CD4-positive, alpha-beta T cell (primary cell): Measurements from ENCODE around the gene TNP2. TPM values are rescaled to one million over a fixed set of nuclear protein-coding genes. Genes with fewer than 3 reads are reported as not detected.

Experiments used
- ATAC-seq: fragments of 200-7000 bp; cut with Tn5 transposase; one replicate; pipeline ENCODE4 v1.10.0; 2022; ENCODE audit warnings: mild to moderate bottlenecking; ENCODE audit not compliant: poor library complexity
- CTCF ChIA-PET: fragments of 350-600 bp; sonication (Branson Sonifier 250); formaldehyde crosslinking; loops from one replicate; lab custom pipeline; 2021; ENCODE audit warnings: antibody characterized with exemption, inconsistent platforms; lab: Charles Lee
- POLR2A ChIA-PET: fragments of 350-600 bp; sonication (Branson Sonifier 250); formaldehyde crosslinking; loops from one replicate; lab custom pipeline; 2021; ENCODE audit warnings: antibody characterized with exemption, inconsistent platforms; lab: Charles Lee
- DNase-seq, 14 experiments: peaks; one replicate each; pipeline ENCODE4 v3.0.0-alpha.2; 2013 to 2020; ENCODE audit warnings: mixed read lengths in 2 of 14
- H3K27ac ChIP-seq, 2 donors: one replicate each; pipeline versions ENCODE4 v1.5.1 to v1.7.0; 2013; ENCODE audit warnings: low read length in 2 of 2, low read depth in 1 of 2, mild to moderate bottlenecking in 1 of 2
- H3K27me3 ChIP-seq, 2 experiments: 1 replicate in 1 of 2; 2 replicates in 1 of 2; pipeline versions ENCODE4 v1.6.1 to v1.7.0; 2013; ENCODE audit warnings: low read length in 2 of 2, control low read depth in 1 of 2, mild to moderate bottlenecking in 1 of 2, moderate library complexity in 1 of 2; ENCODE audit not compliant: insufficient read depth in 2 of 2, control insufficient read depth in 1 of 2
- H3K36me3 ChIP-seq: one replicate; pipeline ENCODE4 v1.6.1; 2013; ENCODE audit warnings: low read length, control low read depth; ENCODE audit not compliant: insufficient read depth
- H3K4me1 ChIP-seq: one replicate; pipeline ENCODE4 v1.6.1; 2013; ENCODE audit warnings: low read length, control low read depth; ENCODE audit not compliant: insufficient read depth
- H3K4me3 ChIP-seq: one replicate; pipeline ENCODE4 v1.5.1; 2013; ENCODE audit warnings: mild to moderate bottlenecking, low read length, moderate library complexity
- H3K9me3 ChIP-seq, 2 experiments: 1 replicate in 1 of 2; 2 replicates in 1 of 2; pipeline versions ENCODE4 v1.6.1 to v1.7.0; 2013; ENCODE audit warnings: low read length in 2 of 2, mild to moderate bottlenecking in 2 of 2, control low read depth in 1 of 2, moderate library complexity in 1 of 2; ENCODE audit not compliant: control insufficient read depth in 1 of 2, insufficient read depth in 1 of 2
- H3K27ac Mint-ChIP-seq: one replicate; pipeline ENCODE4 v1.8.0; 2020; ENCODE audit warnings: mixed read lengths
- H3K27me3 Mint-ChIP-seq: one replicate; pipeline ENCODE4 v1.8.0; 2021; ENCODE audit warnings: mixed read lengths
- H3K36me3 Mint-ChIP-seq: one replicate; pipeline ENCODE4 v1.8.0; 2021; ENCODE audit warnings: low read depth, mixed read lengths
- H3K4me1 Mint-ChIP-seq: one replicate; pipeline ENCODE4 v1.8.0; 2021; ENCODE audit warnings: low read depth, mixed read lengths
- H3K4me3 Mint-ChIP-seq: one replicate; pipeline ENCODE4 v1.8.0; 2020; ENCODE audit warnings: mild to moderate bottlenecking, mixed read lengths
- H3K9me3 Mint-ChIP-seq: one replicate; pipeline ENCODE4 v1.8.0; 2020; ENCODE audit warnings: mixed read lengths
- intact Hi-C, 2 experiments: fragments of 100-400 bp; cut with DNase I in 1 of 2; cut with micrococcal nuclease in 1 of 2; formaldehyde crosslinking; loops; one replicate each; pipeline versions ENCODE4 v1.15.1 to v1.9.0; 2023 to 2025; cut with DNase I, micrococcal nuclease
- total RNA-seq, 174 experiments: library from RNA in 2 of 174; stranded (reverse) in 2 of 174; gene quantifications; one replicate each; pipeline ENCODE4 v1.2.3 and lab custom pipeline; 2021 to 2026
- TF ChIP-seq, protein P1 (sequence below): fragments of 200-600 bp; IDR thresholded peaks from one replicate; pipeline ENCODE4 v1.8.0; 2022; ENCODE audit warnings: antibody characterized with exemption, mild to moderate bottlenecking

Gene TNP2
- total RNA-seq, 2 experiments from 2014 or later = not detected

DNA sequence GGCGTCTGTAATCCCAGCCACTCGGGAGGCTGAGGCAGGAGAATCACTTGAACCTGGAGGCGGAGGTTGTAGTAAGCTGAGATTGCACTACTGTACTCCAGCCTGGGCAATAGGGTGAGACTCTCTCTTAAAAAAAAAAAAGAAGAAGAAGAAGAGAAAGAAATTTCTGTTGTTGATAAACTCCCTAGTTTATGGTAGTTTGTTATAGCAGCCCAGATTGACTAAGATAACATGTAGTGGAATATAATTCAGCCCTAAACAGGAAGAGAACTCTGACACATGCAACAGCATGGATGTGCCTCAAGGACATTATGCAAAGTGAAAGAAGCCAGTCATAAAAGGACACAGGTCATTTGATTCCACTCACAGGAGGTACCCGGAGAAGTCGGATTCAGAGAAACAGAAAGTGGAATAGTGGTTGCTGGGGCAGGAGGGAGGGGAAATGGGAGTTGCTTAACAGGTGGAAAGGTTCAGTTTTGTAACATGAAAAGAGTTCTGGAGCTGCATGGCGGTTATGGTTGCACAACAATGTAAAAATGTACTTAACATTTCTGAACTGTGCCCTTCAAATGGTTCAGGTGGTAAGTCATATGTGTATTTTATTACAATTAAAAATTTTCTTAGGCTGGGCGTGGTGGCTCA, 38.0 kb upstream of the TNP2 start:
- CTCF ChIA-PET = no interaction called here
- DNase-seq (peak in 1 of 14 experiments; percentile 25), ATAC-seq (no peak)
- Histone ChIP-seq H3K36me3 (no peaks in the 10 kb centered on the region), H3K9me3 (no peaks in the 10 kb centered on the region), H3K4me1 (peaks cover 27% of the 10 kb centered on the region), H3K4me3 (no peak overlapping the region), H3K27ac (no peak overlapping the region), H3K27me3 (no peaks in the 10 kb centered on the region)
- H3K27me3 Mint-ChIP-seq = no peaks in the 10 kb centered on the region
- no peaks in the 10 kb centered on the region for H3K9me3 Mint-ChIP-seq
- TF ChIP-seq, protein P1, sequence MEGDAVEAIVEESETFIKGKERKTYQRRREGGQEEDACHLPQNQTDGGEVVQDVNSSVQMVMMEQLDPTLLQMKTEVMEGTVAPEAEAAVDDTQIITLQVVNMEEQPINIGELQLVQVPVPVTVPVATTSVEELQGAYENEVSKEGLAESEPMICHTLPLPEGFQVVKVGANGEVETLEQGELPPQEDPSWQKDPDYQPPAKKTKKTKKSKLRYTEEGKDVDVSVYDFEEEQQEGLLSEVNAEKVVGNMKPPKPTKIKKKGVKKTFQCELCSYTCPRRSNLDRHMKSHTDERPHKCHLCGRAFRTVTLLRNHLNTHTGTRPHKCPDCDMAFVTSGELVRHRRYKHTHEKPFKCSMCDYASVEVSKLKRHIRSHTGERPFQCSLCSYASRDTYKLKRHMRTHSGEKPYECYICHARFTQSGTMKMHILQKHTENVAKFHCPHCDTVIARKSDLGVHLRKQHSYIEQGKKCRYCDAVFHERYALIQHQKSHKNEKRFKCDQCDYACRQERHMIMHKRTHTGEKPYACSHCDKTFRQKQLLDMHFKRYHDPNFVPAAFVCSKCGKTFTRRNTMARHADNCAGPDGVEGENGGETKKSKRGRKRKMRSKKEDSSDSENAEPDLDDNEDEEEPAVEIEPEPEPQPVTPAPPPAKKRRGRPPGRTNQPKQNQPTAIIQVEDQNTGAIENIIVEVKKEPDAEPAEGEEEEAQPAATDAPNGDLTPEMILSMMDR = no peak
- H3K27ac Mint-ChIP-seq = no peak overlapping the region
- POLR2A ChIA-PET = no interaction called here
- H3K4me3 Mint-ChIP-seq = no peak overlapping the region
- H3K4me1 Mint-ChIP-seq = peaks cover 18% of the 10 kb centered on the region
- H3K36me3 Mint-ChIP-seq = no peaks in the 10 kb centered on the region
- intact Hi-C loops = no loop called here

DNA sequence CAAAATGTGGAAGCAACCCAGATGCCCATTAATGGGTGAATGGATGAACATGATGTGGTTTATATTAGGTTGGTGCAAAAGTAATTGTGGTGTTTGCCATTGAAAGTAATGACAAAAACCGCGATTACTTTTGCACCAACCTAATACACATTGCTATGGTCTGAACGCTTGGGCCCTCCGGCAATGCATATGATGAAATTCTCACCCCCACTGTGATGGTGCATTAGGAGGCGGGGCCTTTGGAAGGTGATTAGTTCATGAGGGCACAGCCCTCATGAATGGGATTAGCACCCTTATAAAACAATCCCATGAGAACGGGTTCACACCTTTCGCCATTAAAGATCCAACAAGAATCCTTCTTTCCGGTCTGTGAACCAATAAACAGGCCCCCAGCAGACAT, 37.3 kb upstream of the TNP2 start:
- Histone ChIP-seq H3K9me3 (no peaks in the 10 kb centered on the region), H3K36me3 (no peaks in the 10 kb centered on the region), H3K4me3 (no peak overlapping the region), H3K4me1 (peaks cover 21% of the 10 kb centered on the region), H3K27me3 (no peaks in the 10 kb centered on the region), H3K27ac (no peak overlapping the region)
- no peaks in the 10 kb centered on the region for H3K36me3 Mint-ChIP-seq
- H3K4me1 Mint-ChIP-seq = peaks cover 11% of the 10 kb centered on the region
- H3K4me3 Mint-ChIP-seq = no peak overlapping the region
- no peaks in the 10 kb centered on the region for H3K27me3 Mint-ChIP-seq
- no peak overlapping the region for H3K27ac Mint-ChIP-seq
- POLR2A ChIA-PET = no interaction called here
- DNase-seq = no peak
- CTCF ChIA-PET = no interaction called here
- no peaks in the 10 kb centered on the region for H3K9me3 Mint-ChIP-seq
- intact Hi-C loops = no loop called here
- ATAC-seq = no peak
- TF ChIP-seq, protein P1 = no peak

DNA sequence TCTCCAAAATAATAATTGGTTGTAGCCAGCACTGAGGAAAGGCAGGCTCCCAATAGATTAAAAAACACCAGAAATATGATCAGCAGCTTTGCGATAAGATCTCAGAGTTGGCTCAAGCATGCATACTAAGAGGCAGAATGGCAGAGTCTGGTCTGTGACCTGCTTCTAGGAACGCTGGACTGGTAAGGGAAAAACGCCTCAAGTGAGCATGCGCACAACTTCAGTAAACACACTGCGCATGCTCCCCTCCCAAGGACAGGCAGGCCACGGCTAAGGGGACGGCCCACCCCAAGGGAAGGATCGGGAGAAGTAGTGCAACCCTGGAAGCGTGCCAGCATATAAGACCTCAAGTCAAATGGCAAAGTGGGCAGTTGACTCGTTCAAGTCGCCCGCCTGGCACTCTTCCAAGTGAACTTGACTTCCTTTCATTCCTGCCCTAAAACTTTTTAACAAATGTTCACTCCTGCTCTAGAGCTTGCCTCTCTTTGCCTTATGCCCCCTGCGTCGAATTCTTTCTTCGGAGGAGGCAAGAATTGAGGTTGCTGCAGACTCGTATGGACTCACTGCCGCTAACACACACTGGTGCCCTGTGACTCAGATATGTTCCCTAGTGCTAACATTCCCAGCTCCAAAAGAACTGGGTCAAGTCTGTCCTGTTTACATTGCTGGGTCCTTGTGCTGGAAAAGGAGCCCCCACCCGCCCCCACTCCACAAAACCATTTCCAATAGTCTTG, 34.4 kb upstream of the TNP2 start:
- Mint-ChIP-seq H3K9me3 (no peaks in the 10 kb centered on the region), H3K4me1 (peaks cover 6% of the 10 kb centered on the region), H3K36me3 (no peaks in the 10 kb centered on the region), H3K4me3 (no peak overlapping the region), H3K27ac (no peak overlapping the region), H3K27me3 (no peaks in the 10 kb centered on the region)
- ATAC-seq (no peak), DNase-seq (no peak)
- Histone ChIP-seq H3K9me3 (no peaks in the 10 kb centered on the region), H3K4me3 (no peak overlapping the region), H3K36me3 (no peaks in the 10 kb centered on the region), H3K27me3 (no peaks in the 10 kb centered on the region), H3K27ac (no peak overlapping the region), H3K4me1 (peaks cover 8% of the 10 kb centered on the region)
- POLR2A ChIA-PET = no interaction called here
- intact Hi-C loops = no loop called here
- TF ChIP-seq, protein P1 = no peak
- CTCF ChIA-PET = no interaction called here
